AG08396 (cell line): ENCODE data around the gene NTM.

Experiments used
- DNase-seq: peaks from one replicate; pipeline ENCODE4 v3.0.0; 2012; ENCODE audit warnings: low spot score, mixed read lengths

Gene NTM

GRCh38 chr11:132220474-132220873 lies 850.1 kb downstream of the NTM start:
- peak; percentile 45 for DNase-seq

GRCh38 chr11:132222345-132222744 lies 851.9 kb downstream of the NTM start:
- DNase-seq: no peak

GRCh38 chr11:132226522-132226921 lies 856.1 kb downstream of the NTM start:
- no peak for DNase-seq

GRCh38 chr11:132228746-132229325 lies 858.4 kb downstream of the NTM start:
- peak; percentile 10 for DNase-seq

GRCh38 chr11:132231656-132232347 lies 861.4 kb downstream of the NTM start:
- DNase-seq: no peak

GRCh38 chr11:132234878-132235277 lies 864.5 kb downstream of the NTM start:
- DNase-seq: peak; percentile 50

- no peak for DNase-seq
Measured at GRCh38 chr11:132237781-132238180, 867.4 kb downstream of the NTM start.

- no peak for DNase-seq
Measured at GRCh38 chr11:132238331-132238866, 868.0 kb downstream of the NTM start.

GRCh38 chr11:132240374-132240773 lies 870.0 kb downstream of the NTM start:
- DNase-seq: no peak

- DNase-seq: no peak
Measured at GRCh38 chr11:132242632-132243031, 872.2 kb downstream of the NTM start.

- no peak for DNase-seq
Measured at GRCh38 chr11:132244846-132245245, 874.4 kb downstream of the NTM start.

- no peak for DNase-seq
Measured at GRCh38 chr11:132245403-132246385, 875.3 kb downstream of the NTM start.

GRCh38 chr11:132248580-132248979 lies 878.2 kb downstream of the NTM start:
- no peak for DNase-seq

- DNase-seq: no peak
Measured at GRCh38 chr11:132249256-132249655, 878.8 kb downstream of the NTM start.

GRCh38 chr11:132251061-132251460 lies 880.6 kb downstream of the NTM start:
- no peak for DNase-seq

GRCh38 chr11:132253469-132254264 lies 883.3 kb downstream of the NTM start:
- no peak for DNase-seq

GRCh38 chr11:132254906-132255305 lies 884.5 kb downstream of the NTM start:
- DNase-seq: no peak

GRCh38 chr11:132256528-132257279 lies 886.3 kb downstream of the NTM start:
- DNase-seq: no peak

GRCh38 chr11:132257871-132258270 lies 887.5 kb downstream of the NTM start:
- DNase-seq: no peak

GRCh38 chr11:132258875-132259274 lies 888.5 kb downstream of the NTM start:
- DNase-seq: no peak

- no peak for DNase-seq
Measured at GRCh38 chr11:132260636-132261035, 890.2 kb downstream of the NTM start.
